ENCODE results near the gene SLC5A11.
"Not testable (repeated sequence)": the region's sequence is repeated elsewhere in the genome, so short reads cannot be mapped to it uniquely, and the experiment has no call there.

Gene SLC5A11, protein sequence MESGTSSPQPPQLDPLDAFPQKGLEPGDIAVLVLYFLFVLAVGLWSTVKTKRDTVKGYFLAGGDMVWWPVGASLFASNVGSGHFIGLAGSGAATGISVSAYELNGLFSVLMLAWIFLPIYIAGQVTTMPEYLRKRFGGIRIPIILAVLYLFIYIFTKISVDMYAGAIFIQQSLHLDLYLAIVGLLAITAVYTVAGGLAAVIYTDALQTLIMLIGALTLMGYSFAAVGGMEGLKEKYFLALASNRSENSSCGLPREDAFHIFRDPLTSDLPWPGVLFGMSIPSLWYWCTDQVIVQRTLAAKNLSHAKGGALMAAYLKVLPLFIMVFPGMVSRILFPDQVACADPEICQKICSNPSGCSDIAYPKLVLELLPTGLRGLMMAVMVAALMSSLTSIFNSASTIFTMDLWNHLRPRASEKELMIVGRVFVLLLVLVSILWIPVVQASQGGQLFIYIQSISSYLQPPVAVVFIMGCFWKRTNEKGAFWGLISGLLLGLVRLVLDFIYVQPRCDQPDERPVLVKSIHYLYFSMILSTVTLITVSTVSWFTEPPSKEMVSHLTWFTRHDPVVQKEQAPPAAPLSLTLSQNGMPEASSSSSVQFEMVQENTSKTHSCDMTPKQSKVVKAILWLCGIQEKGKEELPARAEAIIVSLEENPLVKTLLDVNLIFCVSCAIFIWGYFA

DNA sequence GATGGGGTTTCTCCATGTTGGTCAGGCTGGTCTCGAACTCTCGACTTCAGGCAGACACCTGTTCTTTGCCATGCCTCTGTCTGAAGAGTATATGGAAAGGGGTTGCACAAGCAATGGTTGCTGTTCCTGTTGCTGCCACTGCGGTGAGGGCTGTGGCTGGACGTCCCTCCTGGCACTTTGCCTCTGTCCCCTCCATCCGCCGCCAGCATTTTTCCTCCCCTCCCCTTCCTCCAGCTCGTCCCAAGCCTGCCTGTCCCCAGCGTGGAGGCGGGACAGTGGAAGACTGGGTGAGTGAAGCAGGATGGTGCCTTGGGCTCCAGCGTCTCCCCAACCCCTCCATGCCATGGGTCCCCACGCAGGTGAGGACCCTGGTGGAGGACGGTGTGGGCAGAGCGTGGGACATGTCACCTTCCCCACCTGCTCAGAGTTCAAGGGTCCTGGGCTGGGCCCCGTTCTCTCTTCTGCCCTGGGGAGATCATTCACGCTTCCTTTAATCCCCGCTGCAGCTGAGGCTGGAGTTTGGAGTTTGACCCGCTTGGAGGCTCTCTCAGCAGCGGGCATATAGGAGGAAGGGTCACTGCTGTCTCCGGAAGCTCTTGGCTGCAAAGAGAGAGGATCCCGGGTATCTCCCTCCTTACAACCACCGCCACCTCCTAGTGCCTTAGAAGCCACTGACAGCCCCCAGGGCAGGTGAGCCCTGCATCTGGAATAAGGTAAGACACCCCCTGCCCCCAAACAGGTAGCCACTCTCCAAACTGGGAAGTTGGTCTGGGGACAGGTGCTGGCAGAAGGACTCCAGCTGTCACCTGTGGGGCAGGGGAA lies at the start of gene SLC5A11:
Gene SLC5A11, plus strand, starts transcription at position 238 of the 822 bp plus-strand sequence. CDS start 12,681 bp downstream, outside the sequence.
- no peak for DNase-seq

DNA sequence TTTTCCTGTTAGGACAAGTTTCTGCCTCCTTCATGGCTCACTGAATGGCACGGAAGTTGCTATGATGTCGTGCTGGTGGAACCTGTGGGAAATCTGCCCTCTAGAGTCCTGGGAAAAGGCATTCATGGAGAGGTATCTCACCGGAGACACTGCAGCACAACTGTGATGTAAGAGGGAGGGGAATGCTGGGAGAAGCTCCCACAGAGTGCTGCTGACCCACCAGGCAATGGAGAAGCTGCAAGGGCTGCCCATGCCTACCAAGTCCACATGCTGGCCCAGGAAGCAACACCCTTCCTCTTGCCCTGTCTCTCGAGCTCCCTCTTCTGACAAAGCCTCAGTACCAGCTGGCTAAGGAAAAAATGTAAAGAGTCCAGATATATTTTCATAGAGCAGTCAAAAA lies 45.2 kb upstream of the SLC5A11 start:
- DNase-seq = no peak

DNA sequence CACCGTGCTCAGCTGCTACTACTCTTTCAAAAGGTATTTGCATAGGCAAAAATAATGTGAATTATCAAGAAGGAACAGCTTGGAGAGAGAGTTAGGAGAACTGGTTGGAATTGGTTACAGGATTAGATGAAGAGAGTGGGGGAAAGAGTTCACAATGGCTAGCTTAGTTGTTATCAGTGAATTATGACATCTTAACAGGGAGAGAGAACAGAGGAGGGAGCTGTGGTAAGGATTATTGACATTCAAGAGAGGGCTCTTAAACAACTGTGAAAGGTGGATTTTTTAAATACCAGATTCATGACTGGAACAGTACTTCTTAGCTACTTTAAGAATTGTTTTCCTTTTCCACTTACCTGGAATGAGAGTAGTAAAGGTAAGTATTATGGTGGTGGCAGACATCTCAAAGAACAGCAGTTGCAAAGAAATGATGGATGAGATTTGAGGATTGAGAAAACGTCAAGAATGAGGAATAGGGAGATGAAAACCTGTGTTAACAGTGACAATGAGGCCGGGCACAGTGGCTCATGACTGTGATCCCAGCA lies 43.9 kb upstream of the SLC5A11 start:
- no peak for DNase-seq

DNA sequence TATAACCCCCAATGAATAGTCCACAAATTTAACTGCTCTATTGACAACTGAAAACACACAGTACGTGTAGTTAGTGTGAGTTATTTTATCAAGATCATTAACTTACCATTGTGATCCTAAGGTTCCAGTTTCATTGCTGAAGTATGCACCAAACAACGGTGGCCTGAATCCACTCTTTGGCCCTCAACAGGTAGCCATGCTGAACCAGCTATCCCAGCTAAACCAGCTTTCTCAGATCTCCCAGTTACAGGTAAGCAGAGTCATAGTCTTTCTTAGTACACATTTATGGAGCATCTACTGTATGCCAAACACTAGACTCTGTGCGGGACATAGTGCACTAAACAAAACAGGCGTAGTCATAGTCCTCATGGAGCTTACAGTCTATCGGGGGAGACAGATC lies 40.3 kb upstream of the SLC5A11 start:
- no peak for DNase-seq

DNA sequence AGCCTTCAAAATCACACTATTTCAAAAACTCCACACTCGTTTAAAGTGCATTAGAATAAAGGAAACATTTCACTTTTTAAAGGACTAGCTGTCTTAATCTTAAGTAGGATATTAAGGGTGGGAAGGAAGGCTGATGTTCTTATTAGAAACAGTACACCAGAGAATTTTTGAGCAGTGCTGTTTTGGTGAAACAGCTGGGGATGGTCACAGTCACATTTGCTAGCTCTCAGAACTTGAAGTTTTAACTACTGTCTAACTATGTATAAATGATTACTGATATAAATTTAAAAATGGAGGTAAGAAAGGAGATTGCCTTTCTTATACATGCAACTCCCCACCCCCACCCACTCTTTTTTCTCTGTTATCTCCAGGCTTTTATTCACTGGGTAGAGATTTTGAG lies 38.5 kb upstream of the SLC5A11 start:
- DNase-seq = no peak

DNA sequence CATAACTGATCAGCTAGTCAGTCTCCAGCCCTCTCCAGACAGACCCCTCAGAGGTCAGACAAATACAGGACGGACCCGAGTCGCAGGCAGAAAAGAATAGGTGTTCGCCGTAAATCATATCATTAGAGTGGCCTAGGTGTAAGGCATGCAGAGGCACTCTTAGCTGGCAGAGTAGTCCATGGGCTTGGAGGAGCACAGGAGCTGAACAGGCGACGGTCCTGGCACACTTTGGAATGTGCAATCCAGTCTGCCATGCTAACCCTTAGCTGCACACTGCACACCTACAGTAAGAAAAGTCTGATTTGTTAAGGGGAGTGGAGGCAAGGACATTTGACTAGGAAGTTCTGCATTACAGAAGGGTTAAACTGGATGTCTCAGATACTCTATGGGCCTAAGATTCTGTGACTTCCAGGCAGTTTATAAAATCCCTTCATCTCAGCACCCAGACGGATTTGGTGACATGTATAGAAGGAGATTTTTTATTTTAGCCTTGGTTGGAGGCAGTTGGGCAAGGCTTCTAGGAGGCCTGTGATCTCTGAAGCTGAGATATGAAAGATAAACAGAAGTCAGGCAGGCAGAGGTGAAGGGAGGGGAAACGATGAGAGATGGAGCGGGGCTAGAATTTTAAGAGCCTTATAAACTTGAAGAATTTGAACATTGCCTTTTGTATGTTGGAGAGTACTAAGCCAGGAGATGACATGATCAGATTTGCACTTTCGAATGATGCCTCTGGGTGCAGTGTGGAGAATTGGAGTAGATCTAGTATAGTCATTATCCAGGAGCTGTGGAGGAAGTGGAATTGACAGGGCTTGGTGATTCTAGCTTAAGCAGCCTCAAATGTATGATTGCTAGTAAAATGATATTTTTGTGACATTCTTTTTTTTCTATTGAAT lies 34.6 kb upstream of the SLC5A11 start:
- no peak for DNase-seq

DNA sequence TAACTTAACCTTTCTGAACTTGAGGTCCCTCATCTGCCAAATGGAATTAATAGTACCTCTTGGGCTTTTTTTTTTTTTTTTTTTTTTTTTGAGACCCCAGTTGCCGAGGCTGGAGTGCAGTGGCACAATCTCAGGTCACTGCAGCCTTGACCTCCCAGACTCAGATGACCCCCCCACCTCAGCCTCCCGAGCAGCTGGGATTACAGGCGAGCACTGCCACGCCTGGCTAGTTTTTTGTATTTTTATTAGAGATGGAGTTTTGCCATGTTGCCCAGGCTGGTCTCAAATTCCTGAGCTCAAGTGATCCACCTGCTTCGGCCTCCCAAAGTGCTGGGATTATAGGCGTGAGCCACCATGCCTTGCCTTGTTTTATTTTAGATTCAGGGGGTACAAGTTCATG lies 33.0 kb upstream of the SLC5A11 start:
- not testable (repeated sequence) for DNase-seq

DNA sequence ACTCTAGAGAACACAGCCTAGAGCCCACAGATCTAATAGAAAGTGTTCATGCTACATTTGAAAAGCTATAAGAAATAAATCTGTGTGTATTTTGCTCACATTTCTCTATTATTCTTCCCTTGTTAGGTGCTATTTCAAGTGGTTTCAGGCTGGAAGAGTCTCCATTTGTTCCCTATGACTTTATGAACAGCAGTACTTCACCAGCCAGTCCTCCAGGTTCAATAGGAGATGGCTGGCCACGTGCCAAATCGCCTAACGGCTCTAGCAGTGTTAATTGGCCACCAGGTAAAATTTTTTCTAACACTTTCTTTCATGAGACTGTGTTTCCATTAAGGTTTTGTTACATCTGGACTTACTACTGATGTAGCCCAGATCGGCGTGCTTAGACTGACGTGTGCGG lies 30.7 kb upstream of the SLC5A11 start:
- no peak for DNase-seq

DNA sequence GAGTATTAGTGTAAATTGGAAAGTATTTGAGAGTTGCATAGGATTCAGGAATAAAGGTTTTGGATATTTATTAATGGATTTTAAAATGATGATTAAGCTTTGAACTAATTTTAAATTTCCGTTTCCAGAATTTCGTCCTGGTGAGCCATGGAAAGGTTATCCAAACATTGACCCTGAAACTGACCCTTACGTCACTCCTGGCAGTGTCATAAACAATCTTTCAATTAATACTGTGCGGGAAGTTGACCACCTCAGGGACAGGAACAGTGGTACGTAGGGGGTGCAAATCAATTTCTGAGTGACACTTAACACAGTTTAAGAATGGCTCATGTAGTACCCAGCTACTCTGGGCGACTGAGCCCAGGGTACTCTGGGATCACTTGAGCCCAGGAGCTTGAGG lies 29.1 kb upstream of the SLC5A11 start:
- DNase-seq = no peak

DNA sequence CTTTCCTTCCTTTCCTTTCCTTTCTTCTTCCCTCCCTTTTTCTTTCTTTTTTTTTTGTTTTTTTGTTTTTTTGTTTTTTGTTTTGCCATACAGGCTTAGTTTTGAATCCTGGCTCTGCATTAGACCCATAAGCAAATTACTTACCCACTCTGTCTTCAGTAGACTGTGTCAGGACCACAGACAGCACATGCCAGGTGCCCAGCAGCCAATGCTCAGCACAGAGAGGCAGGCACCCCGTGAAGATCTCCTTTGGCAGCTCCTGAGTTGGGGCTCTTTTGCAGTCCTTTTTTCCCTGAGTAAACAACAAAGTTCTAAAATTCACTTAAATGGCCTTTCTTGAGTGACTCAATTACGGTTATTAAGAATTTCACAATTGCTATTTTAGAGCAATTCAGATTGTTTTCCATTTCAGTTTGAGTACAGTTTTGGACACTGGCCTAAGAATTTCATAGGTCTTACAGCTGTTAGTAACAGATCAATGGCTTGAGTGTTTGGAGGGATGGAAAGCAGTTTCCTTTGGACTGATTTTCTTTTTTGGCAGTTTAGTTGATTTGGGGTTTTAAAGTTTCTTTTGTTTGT lies 26.2 kb upstream of the SLC5A11 start:
- DNase-seq = no peak

DNA sequence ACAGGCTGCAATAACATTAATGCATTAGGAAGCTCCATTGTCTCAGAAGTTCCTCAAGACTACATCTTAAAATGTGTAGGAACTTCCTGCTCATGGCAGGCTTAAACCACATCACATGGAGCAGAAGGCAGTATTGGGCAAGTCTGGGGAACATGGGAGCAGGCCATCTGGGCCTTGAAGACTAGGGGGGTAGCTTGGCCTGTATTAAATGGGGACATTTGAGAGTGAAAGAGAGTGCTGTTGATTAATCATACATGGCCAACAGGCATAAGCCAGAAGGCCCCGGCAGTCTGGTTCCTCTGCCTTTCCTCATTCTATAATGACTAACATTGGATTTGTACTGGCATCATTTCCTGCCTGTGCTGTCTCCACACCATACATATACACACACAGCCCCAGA lies 25.2 kb upstream of the SLC5A11 start:
- no peak for DNase-seq

DNA sequence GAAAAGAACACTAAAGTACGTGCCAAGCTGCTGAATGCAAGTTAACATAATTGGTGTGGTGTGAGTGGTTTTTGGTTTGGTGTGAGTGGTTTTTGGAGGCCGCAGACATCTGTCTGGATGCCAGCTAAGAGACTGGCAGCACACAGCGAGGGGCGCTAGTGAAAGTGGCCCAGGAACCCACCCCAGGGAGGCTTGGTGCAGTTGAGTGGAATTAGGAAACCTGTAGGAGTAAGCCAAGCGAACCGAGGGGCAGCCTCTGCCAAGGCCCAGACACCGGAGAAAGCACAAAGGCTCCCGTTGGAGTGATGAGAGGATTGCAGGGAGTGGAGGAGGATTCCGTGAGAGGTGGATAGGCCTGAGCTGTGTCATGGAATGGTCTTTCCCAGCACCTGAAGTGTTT lies 24.6 kb upstream of the SLC5A11 start:
- no peak for DNase-seq

DNA sequence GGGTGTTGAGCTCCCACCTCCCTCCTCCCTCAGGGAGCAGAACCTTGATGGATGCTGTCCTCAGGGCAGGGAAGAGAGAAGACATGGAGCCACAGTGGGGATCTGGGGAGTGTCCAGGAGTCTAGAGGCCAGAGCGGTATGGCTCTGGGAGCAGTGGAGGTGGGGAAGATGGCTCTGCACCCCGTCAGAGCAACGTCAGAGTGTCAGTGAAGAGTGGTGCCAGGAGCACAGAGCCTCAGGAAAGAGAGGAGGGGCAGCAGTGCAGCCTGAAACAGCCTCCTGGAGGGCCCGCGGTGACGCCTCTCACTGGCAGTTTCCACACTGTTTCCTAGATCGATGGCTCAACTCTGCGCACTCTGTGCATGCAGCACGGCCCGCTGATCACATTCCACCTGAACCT lies 23.2 kb upstream of the SLC5A11 start:
- no peak for DNase-seq

DNA sequence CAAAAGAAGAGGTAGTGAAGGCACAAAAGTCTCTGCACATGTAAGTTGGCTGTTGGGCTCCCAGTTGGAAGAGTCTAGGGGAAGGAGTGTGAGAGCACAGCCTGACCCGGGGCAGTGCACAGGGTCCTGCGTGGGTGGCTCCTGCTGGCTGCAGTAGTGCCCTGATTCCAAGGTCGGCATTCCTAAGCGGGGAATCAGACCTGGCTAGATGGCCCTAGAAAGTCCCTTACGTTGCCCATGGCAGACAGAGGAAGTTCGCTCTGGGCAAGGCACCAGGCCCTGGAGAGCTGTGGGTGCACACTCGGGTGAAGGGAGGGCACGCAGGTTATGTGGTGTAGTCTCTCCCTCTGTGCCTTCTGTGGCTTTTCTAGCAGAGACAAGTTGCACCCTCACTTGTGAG lies 22.8 kb upstream of the SLC5A11 start:
- DNase-seq = no peak

DNA sequence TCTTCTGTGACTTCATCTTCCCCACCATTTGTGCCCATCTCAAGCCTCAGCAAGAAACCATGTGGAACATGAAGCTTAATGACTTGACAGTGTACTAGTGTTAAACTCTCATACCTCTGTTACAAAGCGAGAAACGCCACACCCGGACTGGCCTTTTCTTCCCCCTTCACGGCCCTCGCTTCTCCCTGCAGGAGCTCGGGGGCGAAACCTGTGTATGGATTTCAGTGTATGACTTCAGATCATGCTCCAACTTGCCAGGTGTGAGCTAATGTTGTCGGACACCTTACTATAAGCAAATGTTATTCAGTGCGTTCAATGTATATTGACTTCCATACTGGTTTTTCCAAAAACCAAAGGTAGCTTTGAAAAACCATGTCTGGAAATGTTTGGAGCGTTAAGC lies 20.1 kb upstream of the SLC5A11 start:
- no peak for DNase-seq

DNA sequence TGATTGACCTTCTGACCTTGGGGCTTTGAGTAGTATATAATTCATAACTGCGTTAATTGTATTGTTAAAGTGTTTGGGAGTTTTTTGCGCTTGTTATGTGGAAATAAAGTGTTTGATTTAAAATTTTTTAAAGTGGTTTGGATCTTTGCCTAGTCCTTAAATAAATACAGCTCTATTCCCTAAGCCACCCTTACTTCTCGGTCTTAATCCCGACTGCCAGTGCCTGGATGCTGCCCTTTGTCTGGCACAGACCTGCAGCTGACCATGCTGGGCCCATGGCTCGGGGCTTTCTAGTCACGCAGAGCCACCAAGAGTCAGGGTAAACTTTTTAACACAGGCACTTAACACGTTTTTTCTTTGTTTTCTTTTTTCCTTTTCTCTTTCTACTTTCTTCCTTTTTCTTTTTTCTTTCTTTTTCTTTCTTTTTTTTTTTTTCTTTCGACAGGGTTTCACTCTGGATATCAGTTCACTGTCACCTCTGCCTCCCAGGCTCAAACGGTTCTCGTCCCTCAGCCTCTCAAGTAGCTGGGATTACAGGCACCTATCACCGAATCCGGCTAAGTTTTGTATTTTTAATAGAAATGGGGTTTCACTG lies 19.6 kb upstream of the SLC5A11 start:
- DNase-seq = no peak

DNA sequence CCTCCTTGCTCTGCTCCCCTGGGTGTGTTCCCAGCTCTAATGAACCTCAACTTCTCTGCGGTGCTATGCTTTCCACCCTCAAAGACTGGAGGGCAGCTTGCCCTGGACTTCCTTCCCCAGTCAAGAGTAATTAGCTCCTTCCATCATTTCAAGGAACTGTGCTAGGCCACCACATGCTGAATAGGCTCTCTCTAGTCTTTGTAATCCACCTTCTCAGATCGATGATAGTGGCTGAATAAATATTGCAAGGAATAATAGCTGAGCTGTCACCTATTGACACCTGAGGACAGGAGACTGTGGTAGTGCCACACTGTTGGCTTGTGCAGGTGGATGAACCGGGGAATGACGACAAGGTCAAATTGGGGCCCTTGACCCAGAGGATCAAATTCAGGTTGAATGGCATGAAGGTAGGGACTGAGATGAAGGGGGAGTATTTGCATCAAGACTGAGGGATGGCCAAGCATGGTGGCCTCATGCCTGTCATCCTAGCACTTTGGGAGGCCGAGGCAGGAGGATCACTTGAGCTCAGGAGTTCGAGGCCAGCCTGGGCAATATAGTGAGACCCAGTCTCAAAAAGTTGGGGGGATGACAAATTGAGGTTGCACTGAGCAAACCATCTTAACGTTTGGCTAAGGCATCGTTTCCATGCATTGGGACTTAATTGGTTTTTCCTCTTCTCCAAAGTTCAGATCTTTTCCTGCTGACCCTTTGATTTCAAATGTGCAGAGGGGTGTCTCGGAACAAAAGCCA lies 18.8 kb upstream of the SLC5A11 start:
- no peak for DNase-seq

DNA sequence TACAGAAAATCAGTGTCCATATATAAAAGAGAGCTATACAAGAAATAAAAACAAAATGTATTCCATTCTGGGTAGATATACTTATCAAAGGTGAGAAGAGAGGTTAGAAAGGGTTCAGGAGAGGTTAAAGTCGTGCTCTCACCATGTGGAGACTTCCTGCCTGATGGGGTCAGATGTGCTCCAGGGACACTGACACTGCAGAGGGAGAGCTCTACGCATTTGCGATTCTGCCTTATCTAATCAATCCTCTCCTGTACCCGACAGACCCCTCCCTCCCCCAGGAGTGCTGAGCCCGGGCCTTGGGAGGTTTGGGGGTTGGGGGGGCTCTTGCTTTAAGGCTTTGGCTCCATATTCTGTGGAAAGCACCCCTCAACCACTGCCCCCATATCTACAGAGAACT lies 16.6 kb upstream of the SLC5A11 start:
- DNase-seq = no peak

DNA sequence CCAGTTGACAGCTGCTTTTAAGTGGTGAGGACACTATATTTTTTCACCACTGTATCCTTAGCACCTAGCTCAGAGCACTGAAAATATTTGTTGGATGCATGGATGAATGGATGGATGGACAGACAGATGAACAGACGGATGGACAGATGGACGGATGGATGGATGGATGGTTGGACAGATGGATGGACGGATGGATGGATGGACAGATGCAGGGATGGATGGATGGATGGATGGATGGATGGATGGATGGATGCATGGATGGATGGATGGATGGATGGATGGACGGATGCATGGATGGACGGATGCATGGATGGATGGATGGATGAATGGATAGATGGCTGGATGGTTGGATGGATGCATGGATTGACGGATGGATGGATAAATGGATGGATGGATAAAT lies 12.4 kb upstream of the SLC5A11 start:
- no peak for DNase-seq

DNA sequence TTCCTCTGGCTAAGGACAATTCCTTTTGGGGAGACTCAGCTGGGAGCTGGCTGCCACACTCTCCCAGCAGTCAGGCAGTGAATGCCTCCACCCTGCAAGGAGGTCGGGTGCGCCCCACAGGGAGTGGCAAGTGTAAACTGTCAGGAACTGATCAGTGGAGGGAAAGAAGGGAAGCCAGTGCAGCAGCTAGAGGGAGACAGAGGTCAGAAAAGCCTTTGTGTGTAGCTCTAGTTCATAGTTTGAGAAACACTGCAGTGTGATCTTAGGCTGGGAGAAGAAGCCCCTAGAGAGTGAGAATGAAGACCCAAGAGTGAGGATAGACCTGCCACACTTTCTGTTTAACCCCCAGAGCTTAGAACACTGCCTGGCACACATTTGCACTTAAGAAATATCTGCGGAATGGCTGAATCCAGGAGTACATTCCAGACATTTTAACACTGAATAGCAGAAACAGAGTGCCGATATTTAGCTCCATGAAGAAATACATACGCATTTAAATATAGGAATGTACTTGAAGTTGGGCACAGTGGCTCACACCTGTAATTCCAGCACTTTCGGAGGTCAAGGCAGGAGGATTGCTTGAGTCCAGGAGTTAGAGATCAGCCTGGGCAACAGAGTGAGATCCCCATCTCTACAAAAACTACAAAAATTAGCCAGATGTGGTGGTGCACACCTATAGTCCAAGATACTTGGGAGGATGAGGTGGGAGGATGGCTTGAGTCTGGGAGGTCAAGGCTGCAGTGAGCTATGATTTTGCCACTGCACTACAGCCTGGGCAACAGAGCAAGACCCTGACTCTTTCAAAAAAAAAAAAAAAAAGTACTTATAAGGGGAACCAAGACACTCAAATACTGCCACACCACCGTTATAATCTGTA lies 11.1 kb upstream of the SLC5A11 start:
- DNase-seq = no peak

All from NCI-H748 treated with DMSO at 0.1 percent for 48 hours (cell line).